HUES64 (cell line): ENCODE data around the gene MPO.

ENCODE experiments used
- H3K27ac ChIP-seq: 2 replicates; pipeline ENCODE4 v1.7.0; 2013; ENCODE audit warnings: low read depth, low read length, inconsistent platforms
- H3K27me3 ChIP-seq: 2 replicates; pipeline ENCODE4 v1.6.1; 2013; ENCODE audit warnings: mild to moderate bottlenecking, low read length; ENCODE audit not compliant: insufficient read depth
- H3K36me3 ChIP-seq: 2 replicates; pipeline ENCODE4 v1.6.1; 2013; ENCODE audit warnings: mild to moderate bottlenecking, low read length; ENCODE audit not compliant: insufficient read depth
- H3K4me1 ChIP-seq: 2 replicates; pipeline ENCODE4 v1.6.1; 2013; ENCODE audit warnings: mild to moderate bottlenecking, low read length, moderate library complexity; ENCODE audit not compliant: insufficient read depth
- H3K4me3 ChIP-seq: 2 replicates; pipeline ENCODE4 v1.5.1; 2013; ENCODE audit warnings: mild to moderate bottlenecking, low read length, moderate library complexity
- H3K9ac ChIP-seq: 2 replicates; pipeline ENCODE4 v1.6.1; 2013; ENCODE audit warnings: mild to moderate bottlenecking, low read depth, low read length
- H3K9me3 ChIP-seq: 2 replicates; pipeline ENCODE4 v1.6.1; 2013; ENCODE audit warnings: low read depth, low read length; ENCODE audit not compliant: insufficient read depth
- WGBS: fragments of 150-250, 120-280 bp; methylation state at CpG from one replicate; pipeline ENCODE4 v1.1.7; 2013; ENCODE audit warnings: missing lambda C conversion rate; 5-methylcytosine and 5-hydroxymethylcytosine counted together

The MPO gene

GRCh38 chr17:58272367-58273280, 8.1 kb downstream of the MPO start:
- 92% methylated on average over 12 of the region's 12 CpGs for WGBS
- no peak overlapping the region for H3K9ac ChIP-seq
- peaks cover 2% of the 10 kb centered on the region; the same call in 1 of the 2 replicates for H3K27me3 ChIP-seq
- H3K4me1 ChIP-seq = no peaks in the 10 kb centered on the region
- no peak overlapping the region for H3K4me3 ChIP-seq
- H3K9me3 ChIP-seq = no peaks in the 10 kb centered on the region
- no peaks in the 10 kb centered on the region for H3K36me3 ChIP-seq
- H3K27ac ChIP-seq = no peak overlapping the region

- 95% methylated on average over 21 of the region's 21 CpGs for WGBS
- Histone ChIP-seq H3K4me3 (no peak overlapping the region), H3K36me3 (no peaks in the 10 kb centered on the region), H3K27me3 (no peaks in the 10 kb centered on the region; the same call in 1 of the 2 replicates), H3K9ac (no peak overlapping the region), H3K9me3 (no peaks in the 10 kb centered on the region), H3K27ac (no peak overlapping the region), H3K4me1 (no peaks in the 10 kb centered on the region)
Measured at GRCh38 chr17:58271216-58271931, 9.4 kb downstream of the MPO start.

GRCh38 chr17:58270476-58271215, 10.1 kb downstream of the MPO start:
- Histone ChIP-seq H3K36me3 (no peaks in the 10 kb centered on the region), H3K27me3 (peaks cover 2% of the 10 kb centered on the region; the same call in 1 of the 2 replicates), H3K4me3 (no peak overlapping the region), H3K9me3 (no peaks in the 10 kb centered on the region), H3K27ac (no peak overlapping the region), H3K9ac (no peak overlapping the region), H3K4me1 (no peaks in the 10 kb centered on the region)
- WGBS = 91% methylated on average over 15 of the region's 15 CpGs

- Histone ChIP-seq H3K27me3 (peaks cover 3% of the 10 kb centered on the region; the same call in 1 of the 2 replicates), H3K4me3 (no peak overlapping the region), H3K27ac (no peak overlapping the region), H3K36me3 (no peaks in the 10 kb centered on the region), H3K4me1 (no peaks in the 10 kb centered on the region), H3K9me3 (no peaks in the 10 kb centered on the region), H3K9ac (no peak overlapping the region)
- WGBS = 90% methylated on average over 9 of the region's 9 CpGs
Measured at GRCh38 chr17:58269557-58270291, 11.0 kb downstream of the MPO start.

- WGBS = 89% methylated on average over 5 of the region's 6 CpGs
- no peak overlapping the region for H3K27ac ChIP-seq
- H3K9me3 ChIP-seq = no peaks in the 10 kb centered on the region
- H3K27me3 ChIP-seq = peaks cover 9% of the 10 kb centered on the region; the same call in 1 of the 2 replicates
- no peaks in the 10 kb centered on the region for H3K36me3 ChIP-seq
- H3K4me3 ChIP-seq = no peak overlapping the region
- no peak overlapping the region for H3K9ac ChIP-seq
- H3K4me1 ChIP-seq = no peaks in the 10 kb centered on the region
Measured at GRCh38 chr17:58268774-58269556, 11.8 kb downstream of the MPO start.

GRCh38 chr17:58268326-58268725, 12.4 kb downstream of the MPO start:
- Histone ChIP-seq H3K9me3 (no peaks in the 10 kb centered on the region), H3K9ac (no peak overlapping the region), H3K27me3 (peaks cover 9% of the 10 kb centered on the region; the same call in 1 of the 2 replicates), H3K36me3 (no peaks in the 10 kb centered on the region), H3K27ac (no peak overlapping the region), H3K4me1 (no peaks in the 10 kb centered on the region), H3K4me3 (no peak overlapping the region)
- 92% methylated on average over 12 of the region's 12 CpGs for WGBS

- Histone ChIP-seq H3K27me3 (peaks cover 12% of the 10 kb centered on the region; the same call in 1 of the 2 replicates), H3K9me3 (no peaks in the 10 kb centered on the region), H3K27ac (no peak overlapping the region), H3K4me1 (no peaks in the 10 kb centered on the region), H3K4me3 (no peak overlapping the region), H3K36me3 (no peaks in the 10 kb centered on the region), H3K9ac (no peak overlapping the region)
- WGBS = 93% methylated on average over 22 of the region's 22 CpGs
Measured at GRCh38 chr17:58267347-58268324, 13.1 kb downstream of the MPO start.

- Histone ChIP-seq H3K9me3 (no peaks in the 10 kb centered on the region), H3K4me1 (no peaks in the 10 kb centered on the region), H3K36me3 (no peaks in the 10 kb centered on the region), H3K9ac (no peak overlapping the region), H3K4me3 (no peak overlapping the region), H3K27me3 (peaks cover 24% of the 10 kb centered on the region), H3K27ac (no peak overlapping the region)
- WGBS = 94% methylated on average over 7 of the region's 7 CpGs
Measured at GRCh38 chr17:58265902-58266875, 14.5 kb downstream of the MPO start.
